ENCODE results near the gene HLA-DQA1.

GRCh38 chr6:32680055-32680454 lies 42.8 kb downstream of the HLA-DQA1 start:
- no peak for TF ChIP-seq ZNF274 (IDR thresholded peaks at IDR 0.05; ENCODE audit: low read depth, low read length)
- TF ChIP-seq SUZ12 (IDR thresholded peaks at IDR 0.05; ENCODE audit: extremely low read depth, insufficient read depth, insufficient read length): no peak
